GM18511 (cell line): ENCODE results near the gene BTBD16.

Experiments
- ATAC-seq: cut with Tn5 transposase; IDR thresholded peaks from one replicate; pipeline ENCODE4 v1.9.1; 2021; ENCODE audit warnings: mild to moderate bottlenecking, moderate library complexity; ENCODE audit not compliant: unreplicated experiment

BTBD16 gene

GRCh38 chr10:122271076-122271475 lies at the start of gene BTBD16:
Gene BTBD16, plus strand, starts transcription at chr10:122271296. Its CDS starts 3,786 bp downstream, at chr10:122275082.
- no peak for ATAC-seq

- no peak for ATAC-seq
These were observed 49.1 kb upstream of the BTBD16 start for GRCh38 chr10:122221958-122222357.

- ATAC-seq = no peak
These were observed 48.5 kb upstream of the BTBD16 start for GRCh38 chr10:122222638-122223037.

GRCh38 chr10:122224159-122224558 lies 46.9 kb upstream of the BTBD16 start:
- ATAC-seq = no peak

- ATAC-seq = no peak
These were observed 45.8 kb upstream of the BTBD16 start for GRCh38 chr10:122225330-122225729.

- no peak for ATAC-seq
These were observed 43.3 kb upstream of the BTBD16 start for GRCh38 chr10:122227754-122228153.

GRCh38 chr10:122229666-122230065 lies 41.4 kb upstream of the BTBD16 start:
- no peak for ATAC-seq

- no peak for ATAC-seq
These were observed 40.9 kb upstream of the BTBD16 start for GRCh38 chr10:122230222-122230621.

GRCh38 chr10:122232769-122233168 lies 38.3 kb upstream of the BTBD16 start:
- ATAC-seq = no peak

- ATAC-seq = no peak
These were observed 37.2 kb upstream of the BTBD16 start for GRCh38 chr10:122233857-122234348.

GRCh38 chr10:122234416-122234815 lies 36.7 kb upstream of the BTBD16 start:
- no peak for ATAC-seq

GRCh38 chr10:122236690-122237306 lies 34.3 kb upstream of the BTBD16 start:
- ATAC-seq = no peak

- ATAC-seq = no peak
These were observed 33.6 kb upstream of the BTBD16 start for GRCh38 chr10:122237331-122237990.

GRCh38 chr10:122239578-122240257 lies 31.4 kb upstream of the BTBD16 start:
- ATAC-seq = no peak

GRCh38 chr10:122240401-122240800 lies 30.7 kb upstream of the BTBD16 start:
- ATAC-seq = no peak

- ATAC-seq = no peak
These were observed 29.3 kb upstream of the BTBD16 start for GRCh38 chr10:122241836-122242235.

- no peak for ATAC-seq
These were observed 27.5 kb upstream of the BTBD16 start for GRCh38 chr10:122243550-122243949.

GRCh38 chr10:122244001-122244975 lies 26.8 kb upstream of the BTBD16 start:
- no peak for ATAC-seq

- ATAC-seq = no peak
These were observed 26.0 kb upstream of the BTBD16 start for GRCh38 chr10:122245136-122245535.

GRCh38 chr10:122245897-122246296 lies 25.2 kb upstream of the BTBD16 start:
- no peak for ATAC-seq
